Esophagus squamous epithelium (tissue), 5 donors: ENCODE results near the gene AS3MT. TPM values are rescaled to one million over a fixed set of nuclear protein-coding genes. Genes with fewer than 3 reads are reported as not detected.
"Not testable (repeated sequence)": the region's sequence is repeated elsewhere in the genome, so short reads cannot be mapped to it uniquely, and the experiment has no call there.

Experiments used
- DNase-seq: peaks from one replicate; lab custom pipeline; 2025; lab: John Stamatoyannopoulos, UW
- H3K27ac ChIP-seq, 4 donors: fragments of 200-600 bp; sonication (generic); one replicate each; pipeline ENCODE4 v1.5.1; 2016 to 2019; ENCODE audit warnings: mild to moderate bottlenecking in 1 of 4
- H3K27me3 ChIP-seq, 4 donors: fragments of 200-600 bp; sonication (generic); 1 replicate in 3 of 4; 2 replicates in 1 of 4; pipeline versions ENCODE4 v1.5.1 to v1.6.0; 2017 to 2021; ENCODE audit warnings: antibody characterized with exemption in 1 of 4
- H3K36me3 ChIP-seq, 3 donors: fragments of 200-600 bp; sonication (generic); one replicate each; pipeline ENCODE4 v1.5.1; 2016 to 2019
- H3K4me1 ChIP-seq, 3 donors: fragments of 200-600 bp; sonication (generic); one replicate each; pipeline ENCODE4 v1.5.1; 2017 to 2019
- H3K4me3 ChIP-seq, 4 donors: fragments of 200-600 bp; sonication (generic); 1 replicate in 3 of 4; 2 replicates in 1 of 4; pipeline ENCODE4 v1.5.1; 2016 to 2019; ENCODE audit warnings: mild to moderate bottlenecking in 2 of 4, moderate library complexity in 1 of 4
- H3K9me3 ChIP-seq, 3 donors: fragments of 200-600 bp; sonication (generic); one replicate each; pipeline ENCODE4 v1.5.1; 2016 to 2019
- CTCF ChIP-seq, 6 experiments: fragments of 450-650 bp in 4 of 6; fragments of 200-600 bp in 2 of 6; sonication (generic) in 2 of 6; IDR thresholded peaks; one replicate each; pipeline ENCODE4 v1.5.1; 2016 to 2019; ENCODE audit warnings: antibody characterized with exemption in 6 of 6, mild to moderate bottlenecking in 4 of 6, moderate library complexity in 4 of 6
- POLR2A ChIP-seq, 4 donors: fragments of 450-650 bp; IDR thresholded peaks; one replicate each; pipeline ENCODE4 v1.6.1; 2017; ENCODE audit warnings: antibody characterized with exemption in 4 of 4, mild to moderate bottlenecking in 4 of 4, moderate library complexity in 3 of 4
- WGBS, 2 donors: methylation state at CpG; one replicate each; pipeline ENCODE4 v1.1.5; 2018; 5-methylcytosine and 5-hydroxymethylcytosine counted together
- intact Hi-C: fragments of 100-400 bp; cut with DNase I; formaldehyde crosslinking; loops from one replicate; pipeline ENCODE4 v1.15.0; 2022
- total RNA-seq, 4 donors: library from RNA; depleted of rRNA; stranded (reverse); fragments of >200 nt; gene quantifications; one replicate each; pipeline ENCODE4 v1.1.0, GENCODE V29; 2016
- donor health status: DM: yes; HTN: yes; CAD: no.

AS3MT gene
- total RNA-seq, 4 donors from 2014 or later = 0.44 to 4.4 (median 2.9) TPM

- intact Hi-C loops = loop anchor here (5.0 to 10.0 kb wide), 2 partner anchors 147 to 325 kb away; partner anchors contain the start of gene RPEL1
- TF ChIP-seq CTCF (IDR thresholded peaks at IDR 0.05) (no peak), POLR2A (IDR thresholded peaks at IDR 0.05) (no peak)
- Histone ChIP-seq H3K4me1 (peaks cover 18 to 71% (median 20%) of the 10 kb centered on the region in 3 donors), H3K36me3 (no peaks in the 10 kb centered on the region), H3K27me3 (peaks cover 0 to 6% (median 0%) of the 10 kb centered on the region in 4 donors), H3K9me3 (no peaks in the 10 kb centered on the region), H3K4me3 (peak overlapping the region in 3 of 4 donors; percentile 76 to 99 (median 89)), H3K27ac (no peak overlapping the region)
- no peak for DNase-seq
- 51 to 54% methylated on average over 9 of the region's 9 CpGs for WGBS, 2 donors
These were observed 50.9 kb downstream of the AS3MT start for GRCh38 chr10:102919992-102920739.

- Histone ChIP-seq H3K4me3 (no peak overlapping the region), H3K9me3 (no peaks in the 10 kb centered on the region), H3K27ac (no peak overlapping the region), H3K4me1 (peaks cover 18 to 56% (median 20%) of the 10 kb centered on the region in 3 donors), H3K27me3 (no peaks in the 10 kb centered on the region), H3K36me3 (peaks cover 0 to 4% (median 0%) of the 10 kb centered on the region in 3 donors)
- DNase-seq = no peak
- intact Hi-C loops = no loop called here
- TF ChIP-seq CTCF (IDR thresholded peaks at IDR 0.05) (no peak), POLR2A (IDR thresholded peaks at IDR 0.05) (no peak)
These were observed 54.3 kb downstream of the AS3MT start for GRCh38 chr10:102923601-102924000.

GRCh38 chr10:102926842-102927241 is 57.6 kb downstream of the AS3MT start:
- intact Hi-C loops = no loop called here

GRCh38 chr10:102927311-102928010 is 58.2 kb downstream of the AS3MT start:
- Histone ChIP-seq H3K9me3 (no peaks in the 10 kb centered on the region), H3K4me1 (peaks cover 0 to 19% (median 0%) of the 10 kb centered on the region in 3 donors), H3K4me3 (no peak overlapping the region), H3K27ac (no peak overlapping the region), H3K27me3 (no peaks in the 10 kb centered on the region), H3K36me3 (peaks cover 0 to 4% (median 0%) of the 10 kb centered on the region in 3 donors)
- 75 to 81% methylated on average over 11 to 12 of the region's 12 CpGs for WGBS, 2 donors
- no peak for TF ChIP-seq CTCF (IDR thresholded peaks at IDR 0.05)
- no peak for TF ChIP-seq POLR2A (IDR thresholded peaks at IDR 0.05)
- no peak for DNase-seq
- intact Hi-C loops = no loop called here

More at GRCh38 chr10:102926842-102927241, 57.6 kb downstream of the AS3MT start:
- H3K36me3 ChIP-seq = peaks cover 0 to 4% (median 0%) of the 10 kb centered on the region in 3 donors
- H3K9me3 ChIP-seq = no peaks in the 10 kb centered on the region
- no peak overlapping the region for H3K27ac ChIP-seq
- H3K27me3 ChIP-seq = no peaks in the 10 kb centered on the region
- H3K4me1 ChIP-seq = peaks cover 0 to 25% (median 0%) of the 10 kb centered on the region in 3 donors
- DNase-seq = no peak
- no peak overlapping the region for H3K4me3 ChIP-seq
- TF ChIP-seq CTCF (IDR thresholded peaks at IDR 0.05) = no peak
- TF ChIP-seq POLR2A (IDR thresholded peaks at IDR 0.05) = no peak
- 88 to 89% methylated on average over 6 of the region's 6 CpGs for WGBS, 2 donors

GRCh38 chr10:102928442-102928841 is 59.2 kb downstream of the AS3MT start:
- intact Hi-C loops, H3K9me3 ChIP-seq, H3K4me3 ChIP-seq, H3K27ac ChIP-seq, H3K4me1 ChIP-seq, DNase-seq, H3K27me3 ChIP-seq, H3K36me3 ChIP-seq: not testable (repeated sequence)
- WGBS, 2 donors = 79 to 100% methylated on average over 4 of the region's 5 CpGs
